CD4-positive, alpha-beta memory T cell (primary cell): ENCODE results near the gene TMEM270. TPM values are rescaled to one million over a fixed set of nuclear protein-coding genes. Genes with fewer than 3 reads are reported as not detected.

ENCODE experiments used
- CTCF ChIA-PET: fragments of 350-600 bp; sonication (Branson Sonifier 250); formaldehyde crosslinking; loops from one replicate; lab custom pipeline; 2021; ENCODE audit warnings: inconsistent platforms; ENCODE audit not compliant: partially characterized antibody; lab: Charles Lee
- POLR2A ChIA-PET: fragments of 350-600 bp; sonication (Branson Sonifier 250); formaldehyde crosslinking; loops from one replicate; lab custom pipeline; 2021; ENCODE audit not compliant: partially characterized antibody; lab: Charles Lee
- DNase-seq, 5 donors: peaks; one replicate each; pipeline versions ENCODE4 v3.0.0 to v3.0.0-alpha.2; 2020 to 2022; ENCODE audit warnings: mixed read lengths in 1 of 5
- H3K27ac ChIP-seq: one replicate; pipeline ENCODE4 v1.7.0; 2013; ENCODE audit warnings: low read depth, low read length
- H3K27me3 ChIP-seq: 2 replicates; pipeline ENCODE4 v1.7.0; 2013; ENCODE audit warnings: mild to moderate bottlenecking, low read length, moderate library complexity; ENCODE audit not compliant: insufficient read depth
- H3K36me3 ChIP-seq: 2 replicates; pipeline ENCODE4 v1.7.0; 2013; ENCODE audit warnings: mild to moderate bottlenecking, low read length, moderate library complexity; ENCODE audit not compliant: insufficient read depth
- H3K4me1 ChIP-seq: 2 replicates; pipeline ENCODE4 v1.7.0; 2013; ENCODE audit warnings: mild to moderate bottlenecking, low read length, moderate library complexity; ENCODE audit not compliant: insufficient read depth
- H3K4me3 ChIP-seq, 2 donors: one replicate each; pipeline ENCODE4 v1.7.0; 2013; ENCODE audit warnings: low read length in 2 of 2, mild to moderate bottlenecking in 1 of 2
- H3K9me3 ChIP-seq, 2 donors: one replicate each; pipeline ENCODE4 v1.7.0; 2013; ENCODE audit warnings: low read length in 2 of 2, control low read depth in 1 of 2; ENCODE audit not compliant: control insufficient read depth in 1 of 2
- H3K27ac Mint-ChIP-seq, 7 donors: one replicate each; pipeline ENCODE4 v1.8.0; 2020 to 2021; ENCODE audit warnings: mixed read lengths in 7 of 7, mild to moderate bottlenecking in 6 of 7, inconsistent platforms in 3 of 7, moderate library complexity in 3 of 7
- H3K27me3 Mint-ChIP-seq, 2 donors: one replicate each; pipeline ENCODE4 v1.8.0; 2020 to 2021; ENCODE audit warnings: mixed read lengths in 2 of 2
- H3K36me3 Mint-ChIP-seq, 2 donors: one replicate each; pipeline ENCODE4 v1.8.0; 2020 to 2021; ENCODE audit warnings: mixed read lengths in 2 of 2, inconsistent platforms in 1 of 2, mild to moderate bottlenecking in 1 of 2
- H3K4me1 Mint-ChIP-seq, 4 donors: one replicate each; pipeline ENCODE4 v1.8.0; 2020 to 2021; ENCODE audit warnings: mixed read lengths in 4 of 4, mild to moderate bottlenecking in 1 of 4
- H3K4me3 Mint-ChIP-seq, 8 donors: one replicate each; pipeline ENCODE4 v1.8.0; 2020 to 2021; ENCODE audit warnings: mixed read lengths in 8 of 8, mild to moderate bottlenecking in 7 of 8, moderate library complexity in 6 of 8, inconsistent platforms in 3 of 8
- H3K9me3 Mint-ChIP-seq, 8 donors: one replicate each; pipeline ENCODE4 v1.8.0; 2020 to 2021; ENCODE audit warnings: mixed read lengths in 8 of 8, mild to moderate bottlenecking in 5 of 8, inconsistent platforms in 3 of 8, moderate library complexity in 1 of 8
- intact Hi-C: fragments of 100-400 bp; cut with micrococcal nuclease; formaldehyde crosslinking; loops from one replicate; pipeline ENCODE4 v1.15.1; 2023
- polyA plus RNA-seq, 2 donors: library from polyadenylated mRNA; unstranded; fragments of 300-500 nt; fragmentation: Illumina TruSeq; gene quantifications; one replicate each; pipeline ENCODE4 v1.2.3, GENCODE V29; 2021
- total RNA-seq, 2 experiments: library from RNA; stranded (reverse); gene quantifications; one replicate each; pipeline ENCODE4 v1.2.3, GENCODE V29; 2021

The TMEM270 gene
- total and polyA plus RNA-seq, 4 experiments from 2014 or later: not detected

DNA sequence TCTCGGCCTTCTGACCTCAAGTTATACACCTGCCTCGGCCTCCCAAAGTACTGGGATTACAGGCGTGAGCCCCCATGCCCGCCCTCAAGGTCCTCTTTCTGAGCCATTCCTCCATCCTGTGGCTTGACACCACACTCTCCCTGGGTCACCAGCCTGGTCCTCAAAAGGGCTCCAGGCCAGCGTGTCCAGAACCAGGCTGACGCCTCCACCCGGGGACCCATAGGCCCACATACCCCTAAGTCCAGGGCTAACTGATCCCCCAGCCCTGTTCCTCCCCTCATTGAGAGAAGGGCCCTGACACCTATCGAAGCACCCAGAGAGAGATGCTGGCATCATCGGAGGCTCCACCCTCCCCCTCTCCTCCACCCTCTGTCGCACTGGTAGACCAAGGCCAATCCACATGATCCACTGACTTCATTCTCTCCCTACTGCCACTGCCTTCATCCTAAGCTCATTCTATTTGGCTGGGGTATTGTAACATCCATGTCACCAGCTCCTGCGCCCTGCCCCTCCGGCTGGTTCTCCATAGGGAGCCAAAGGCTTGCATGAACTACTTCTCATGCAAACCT, 46.7 kb downstream of the TMEM270 start:
- peaks cover 4 to 15% of the 10 kb centered on the region in 2 donors for H3K27me3 Mint-ChIP-seq
- no peaks in the 10 kb centered on the region for H3K36me3 Mint-ChIP-seq
- Histone ChIP-seq H3K4me1 (no peaks in the 10 kb centered on the region), H3K27ac (no peak overlapping the region), H3K4me3 (no peak overlapping the region), H3K36me3 (no peaks in the 10 kb centered on the region), H3K27me3 (no peaks in the 10 kb centered on the region), H3K9me3 (no peaks in the 10 kb centered on the region)
- H3K4me1 Mint-ChIP-seq: no peaks in the 10 kb centered on the region
- ChIA-PET POLR2A (no interaction called here), CTCF (interaction anchor here (0.6 kb wide), 1 partner anchor 53 kb away, joined by 3 read pairs; no protein-coding TSS in a partner anchor)
- peaks cover 0 to 2% (median 0%) of the 10 kb centered on the region in 8 donors for H3K9me3 Mint-ChIP-seq
- DNase-seq: no peak
- intact Hi-C loops: no loop called here
- H3K27ac Mint-ChIP-seq: no peak overlapping the region
- H3K4me3 Mint-ChIP-seq: no peak overlapping the region

DNA sequence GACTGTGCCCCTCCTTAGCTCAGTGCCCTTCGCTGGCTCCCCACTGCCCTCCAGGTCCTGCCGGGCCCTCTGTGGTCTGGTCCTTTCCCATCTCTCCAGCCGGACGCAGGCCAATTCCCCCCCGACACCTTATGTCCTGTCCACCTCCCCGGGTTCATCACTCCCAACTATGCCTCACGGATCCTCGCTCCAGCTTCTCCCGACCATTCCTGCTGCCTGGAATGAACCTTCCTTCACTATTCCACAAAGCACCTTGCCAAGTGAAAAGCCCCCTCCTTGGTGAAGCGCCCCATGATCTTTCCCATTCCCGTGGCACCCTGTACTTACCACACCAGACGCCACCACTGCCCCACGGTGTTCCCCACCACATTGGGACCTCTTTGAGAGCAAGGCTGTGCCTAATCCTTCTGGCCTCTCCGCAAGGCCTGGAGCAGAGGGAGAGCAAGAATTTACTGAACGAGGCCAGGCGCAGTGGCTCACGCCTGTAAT, 47.2 kb downstream of the TMEM270 start:
- no peak for DNase-seq
- intact Hi-C loops: no loop called here
- no peak overlapping the region for H3K4me3 ChIP-seq
- Mint-ChIP-seq H3K27me3 (peaks cover 4 to 15% of the 10 kb centered on the region in 2 donors), H3K36me3 (no peaks in the 10 kb centered on the region), H3K4me1 (no peaks in the 10 kb centered on the region), H3K9me3 (peaks cover 0 to 2% (median 0%) of the 10 kb centered on the region in 8 donors), H3K27ac (no peak overlapping the region), H3K4me3 (no peak overlapping the region)
- H3K27me3 ChIP-seq: no peaks in the 10 kb centered on the region
- no peaks in the 10 kb centered on the region for H3K36me3 ChIP-seq
- POLR2A ChIA-PET: no interaction called here
- H3K9me3 ChIP-seq: no peaks in the 10 kb centered on the region
- H3K4me1 ChIP-seq: no peaks in the 10 kb centered on the region
- no peak overlapping the region for H3K27ac ChIP-seq
- CTCF ChIA-PET: no interaction called here

DNA sequence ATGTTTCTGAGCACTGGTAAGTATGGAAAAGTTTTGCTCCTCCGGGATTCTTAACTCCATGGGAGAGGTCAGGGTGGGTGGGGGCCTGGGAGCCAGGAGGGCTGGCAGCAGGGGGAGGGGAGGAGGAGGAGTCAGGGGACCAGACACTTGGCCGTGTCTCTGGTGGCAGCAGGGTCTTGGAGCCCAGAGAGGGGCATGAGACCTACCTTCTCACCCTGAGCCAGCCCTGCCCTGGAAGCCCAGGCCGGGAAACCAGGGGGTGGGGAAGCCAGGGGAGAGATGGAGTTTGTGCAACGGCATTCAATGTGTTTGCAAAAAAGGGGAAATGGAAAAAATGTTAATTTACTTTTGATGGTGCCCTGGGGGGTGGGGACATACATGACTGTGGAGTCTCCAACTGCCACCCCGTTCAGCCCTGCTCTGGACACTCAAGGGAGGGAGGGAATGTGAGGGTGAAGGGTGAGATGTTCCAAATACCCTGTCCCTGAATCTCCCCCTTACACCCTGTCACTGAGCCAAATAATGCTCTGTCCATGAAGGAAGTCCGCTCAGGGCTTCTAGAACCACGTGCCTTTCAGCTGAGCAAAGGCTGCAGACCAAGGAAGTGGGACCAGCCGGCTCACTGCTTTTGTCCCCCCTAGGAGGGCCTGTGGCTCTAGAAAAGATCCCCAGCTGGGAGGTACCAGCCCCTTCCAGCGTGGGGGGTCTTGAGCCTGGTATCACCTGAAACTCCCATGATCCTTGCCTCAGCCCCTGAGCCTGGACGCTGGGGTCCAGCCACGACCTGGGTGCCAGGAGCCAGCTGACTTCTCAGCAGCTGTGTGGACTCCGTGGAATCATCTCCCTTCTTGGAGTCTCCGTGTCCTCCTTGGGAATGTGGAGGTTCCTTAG, 48.3 kb downstream of the TMEM270 start:
- DNase-seq: no peak
- CTCF ChIA-PET: no interaction called here
- H3K4me3 Mint-ChIP-seq: no peak overlapping the region
- peaks cover 0 to 2% (median 0%) of the 10 kb centered on the region in 4 donors for H3K4me1 Mint-ChIP-seq
- H3K27me3 Mint-ChIP-seq: peaks cover 4 to 12% of the 10 kb centered on the region in 2 donors
- intact Hi-C loops: no loop called here
- no peak overlapping the region for H3K27ac Mint-ChIP-seq
- POLR2A ChIA-PET: no interaction called here
- Histone ChIP-seq H3K4me1 (no peaks in the 10 kb centered on the region), H3K27ac (no peak overlapping the region), H3K36me3 (no peaks in the 10 kb centered on the region), H3K9me3 (no peaks in the 10 kb centered on the region), H3K4me3 (no peak overlapping the region), H3K27me3 (no peaks in the 10 kb centered on the region)
- no peaks in the 10 kb centered on the region for H3K36me3 Mint-ChIP-seq
- no peaks in the 10 kb centered on the region for H3K9me3 Mint-ChIP-seq

DNA sequence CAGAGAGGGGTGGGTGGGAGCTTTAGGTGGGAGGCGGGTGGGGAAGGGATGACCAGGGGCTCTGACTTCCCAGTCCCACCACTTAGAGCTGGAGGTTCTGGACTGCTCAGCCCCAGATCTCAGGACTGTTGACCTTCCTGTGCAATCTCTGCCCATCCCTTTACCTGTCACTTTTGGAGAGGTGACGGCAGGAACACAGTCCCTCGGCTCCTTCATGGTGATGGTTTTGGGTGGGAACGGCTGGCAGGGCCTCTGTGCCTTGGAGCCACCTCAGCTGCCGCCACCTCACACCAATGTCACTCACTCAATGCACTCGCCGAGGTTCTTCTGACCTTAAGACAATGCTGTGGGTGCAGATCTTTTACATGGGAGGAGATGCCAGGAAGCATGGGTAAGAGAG, 49.0 kb downstream of the TMEM270 start:
- CTCF ChIA-PET: no interaction called here
- intact Hi-C loops: no loop called here
- H3K4me1 ChIP-seq: no peaks in the 10 kb centered on the region
- H3K27me3 ChIP-seq: no peaks in the 10 kb centered on the region
- Mint-ChIP-seq H3K4me1 (peaks cover 0 to 2% (median 0%) of the 10 kb centered on the region in 4 donors), H3K27me3 (peaks cover 6 to 12% of the 10 kb centered on the region in 2 donors), H3K36me3 (no peaks in the 10 kb centered on the region), H3K4me3 (no peak overlapping the region), H3K27ac (no peak overlapping the region), H3K9me3 (no peaks in the 10 kb centered on the region)
- DNase-seq: no peak
- no peaks in the 10 kb centered on the region for H3K9me3 ChIP-seq
- POLR2A ChIA-PET: no interaction called here
- H3K36me3 ChIP-seq: no peaks in the 10 kb centered on the region
- no peak overlapping the region for H3K27ac ChIP-seq
- no peak overlapping the region for H3K4me3 ChIP-seq

DNA sequence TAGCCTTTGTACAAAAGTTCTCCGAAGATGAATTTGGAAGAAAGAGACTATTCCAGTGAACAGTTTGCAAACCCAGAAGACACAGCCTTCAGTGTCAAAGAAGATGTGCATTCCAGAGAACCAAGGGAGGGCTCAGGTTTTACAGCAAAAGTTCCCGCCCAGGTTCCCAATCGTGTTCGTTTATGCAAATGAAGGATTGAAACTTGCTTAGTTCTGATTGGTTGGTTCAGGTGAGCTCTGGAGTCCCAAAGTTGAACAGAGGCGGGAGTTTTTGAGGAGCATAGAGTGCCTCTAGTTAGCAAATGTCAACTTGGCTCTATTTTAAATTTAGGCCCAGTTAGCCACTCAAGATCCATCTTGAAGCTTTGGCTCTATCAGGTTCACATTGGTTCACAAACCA, 51.3 kb downstream of the TMEM270 start:
- H3K9me3 Mint-ChIP-seq: peaks cover 0 to 1% (median 0%) of the 10 kb centered on the region in 8 donors
- no peak overlapping the region for H3K27ac ChIP-seq
- H3K4me3 Mint-ChIP-seq: no peak overlapping the region
- POLR2A ChIA-PET: no interaction called here
- no peak overlapping the region for H3K27ac Mint-ChIP-seq
- peaks cover 14% of the 10 kb centered on the region in 2 donors for H3K27me3 Mint-ChIP-seq
- CTCF ChIA-PET: no interaction called here
- H3K4me1 ChIP-seq: no peaks in the 10 kb centered on the region
- no peaks in the 10 kb centered on the region for H3K27me3 ChIP-seq
- H3K4me3 ChIP-seq: no peak overlapping the region
- DNase-seq: no peak
- H3K9me3 ChIP-seq: no peaks in the 10 kb centered on the region
- intact Hi-C loops: no loop called here
- H3K36me3 ChIP-seq: no peaks in the 10 kb centered on the region
- H3K4me1 Mint-ChIP-seq: peaks cover 0 to 2% (median 0%) of the 10 kb centered on the region in 4 donors
- H3K36me3 Mint-ChIP-seq: no peaks in the 10 kb centered on the region

Other genes with a start within 250 kb of the TMEM270 start
- gene MLXIPL, start 236.6 kb upstream of the TMEM270 start, total RNA-seq: not detected
- not detected for gene MLXIPL, start 236.6 kb upstream of the TMEM270 start, polyA plus RNA-seq
- not detected for gene VPS37D, start 193.3 kb upstream of the TMEM270 start, total RNA-seq
- not detected for gene VPS37D, start 193.3 kb upstream of the TMEM270 start, polyA plus RNA-seq
- 10 to 100 TPM; 16.3 to 16.5 TPM for gene DNAJC30, start 177.7 kb upstream of the TMEM270 start, total RNA-seq
- 1 to 10 TPM; 8.3 to 9.4 TPM for gene DNAJC30, start 177.7 kb upstream of the TMEM270 start, polyA plus RNA-seq
- gene BUD23, start 177.6 kb upstream of the TMEM270 start, total RNA-seq: 10 to 100 TPM; 54.3 to 60.6 TPM
- gene BUD23, start 177.6 kb upstream of the TMEM270 start, polyA plus RNA-seq: 100 to 1,000 TPM; 114 to 187 TPM
- 1 to 10 TPM; 7.5 to 8.3 TPM for gene STX1A, start 141.5 kb upstream of the TMEM270 start, total RNA-seq
- 1 to 10 TPM; 1.2 to 3.3 TPM for gene STX1A, start 141.5 kb upstream of the TMEM270 start, polyA plus RNA-seq
- 10 to 100 TPM; 22.3 to 23.9 TPM for gene ABHD11, start 122.4 kb upstream of the TMEM270 start, total RNA-seq
- 10 to 100 TPM in 1 of 2 donors, 1 to 10 TPM in 1; 7.4 to 13.1 TPM for gene ABHD11, start 122.4 kb upstream of the TMEM270 start, polyA plus RNA-seq
- not detected for gene CLDN3, start 90.9 kb upstream of the TMEM270 start, total RNA-seq
- not detected for gene CLDN3, start 90.9 kb upstream of the TMEM270 start, polyA plus RNA-seq
- gene CLDN4, start 30.2 kb upstream of the TMEM270 start, total RNA-seq: not detected
- under 1 TPM in 1 of 2 donors, not detected in 1; 0.05 TPM for gene CLDN4, start 30.2 kb upstream of the TMEM270 start, polyA plus RNA-seq
- gene METTL27, start 18.6 kb upstream of the TMEM270 start, total RNA-seq: 1 to 10 TPM; 6.1 to 7.6 TPM
- under 1 TPM in 1 of 2 donors, not detected in 1; 0.49 TPM for gene METTL27, start 18.6 kb upstream of the TMEM270 start, polyA plus RNA-seq
- gene ELN, start 167.0 kb downstream of the TMEM270 start, total RNA-seq: not detected
- not detected for gene ELN, start 167.0 kb downstream of the TMEM270 start, polyA plus RNA-seq
- gene LIMK1, start 222.6 kb downstream of the TMEM270 start, total RNA-seq: 10 to 100 TPM; 13.4 to 15.1 TPM
- 1 to 10 TPM in 1 of 2 donors, under 1 TPM in 1; 0.42 to 4.9 TPM for gene LIMK1, start 222.6 kb downstream of the TMEM270 start, polyA plus RNA-seq